ENCODE measurements around the gene RNLS. TPM values are rescaled to one million over a fixed set of nuclear protein-coding genes. Genes with fewer than 3 reads are reported as not detected.

Gene RNLS
- total RNA-seq, 4 donors from 2014 or later, result 7.8 to 37.2 (median 26.2) TPM

GRCh38 chr10:88512599-88512998 lies 70.5 kb downstream of the RNLS start:
- TF ChIP-seq POLR2A (IDR thresholded peaks at IDR 0.05) (no peak), EP300 (IDR thresholded peaks at IDR 0.05) (no peak), CTCF (IDR thresholded peaks at IDR 0.05) (no peak)
- Histone ChIP-seq H3K27me3 (no peaks in the 10 kb centered on the region), H3K36me3 (no peaks in the 10 kb centered on the region)

GRCh38 chr10:88508796-88509195 lies 74.3 kb downstream of the RNLS start:
- H3K4me1 ChIP-seq, result peaks cover 0 to 6% (median 0%) of the 10 kb centered on the region in 4 donors
- no peak for TF ChIP-seq EP300 (IDR thresholded peaks at IDR 0.05)
- no peak for TF ChIP-seq CTCF (IDR thresholded peaks at IDR 0.05)
- TF ChIP-seq POLR2A (IDR thresholded peaks at IDR 0.05), result no peak
- no peak overlapping the region for H3K27ac ChIP-seq
- H3K27me3 ChIP-seq, result no peaks in the 10 kb centered on the region
- 23 to 46% methylated on average over 3 of the region's 3 CpGs for WGBS, 2 donors
- H3K36me3 ChIP-seq, result no peaks in the 10 kb centered on the region
- no peak overlapping the region for H3K4me3 ChIP-seq
- no peak for DNase-seq (ENCODE audit: low spot score in 2 of 2)
- no peaks in the 10 kb centered on the region for H3K9me3 ChIP-seq

More at GRCh38 chr10:88512599-88512998, 70.5 kb downstream of the RNLS start:
- no peak for DNase-seq (ENCODE audit: low spot score in 2 of 2)
- Histone ChIP-seq H3K4me1 (peaks cover 0 to 5% (median 0%) of the 10 kb centered on the region in 4 donors), H3K9me3 (no peaks in the 10 kb centered on the region), H3K4me3 (no peak overlapping the region), H3K27ac (no peak overlapping the region)
- 77 to 82% methylated on average over 2 of the region's 2 CpGs for WGBS, 2 donors

- Histone ChIP-seq H3K4me1 (peaks cover 0 to 6% (median 0%) of the 10 kb centered on the region in 4 donors), H3K27me3 (no peaks in the 10 kb centered on the region), H3K9me3 (no peaks in the 10 kb centered on the region), H3K4me3 (no peak overlapping the region), H3K27ac (no peak overlapping the region), H3K36me3 (no peaks in the 10 kb centered on the region)
- no peak for DNase-seq (ENCODE audit: low spot score in 2 of 2)
- TF ChIP-seq EP300 (IDR thresholded peaks at IDR 0.05) (no peak), CTCF (IDR thresholded peaks at IDR 0.05) (no peak), POLR2A (IDR thresholded peaks at IDR 0.05) (no peak)
- WGBS, 2 donors, result 65% methylated on average over 3 of the region's 3 CpGs
Measured at GRCh38 chr10:88507826-88508453, 75.2 kb downstream of the RNLS start.

GRCh38 chr10:88507404-88507803 lies 75.7 kb downstream of the RNLS start:
- TF ChIP-seq EP300 (IDR thresholded peaks at IDR 0.05) (no peak), CTCF (IDR thresholded peaks at IDR 0.05) (no peak), POLR2A (IDR thresholded peaks at IDR 0.05) (no peak)
- DNase-seq (ENCODE audit: low spot score in 2 of 2), result no peak
- no peaks in the 10 kb centered on the region for H3K9me3 ChIP-seq
- H3K4me1 ChIP-seq, result peaks cover 0 to 6% (median 0%) of the 10 kb centered on the region in 4 donors
- no peak overlapping the region for H3K4me3 ChIP-seq
- 55 to 58% methylated on average over 1 of the region's 1 CpG for WGBS, 2 donors
- no peaks in the 10 kb centered on the region for H3K27me3 ChIP-seq
- H3K27ac ChIP-seq, result no peak overlapping the region
- H3K36me3 ChIP-seq, result no peaks in the 10 kb centered on the region

GRCh38 chr10:88505680-88506215 lies 77.4 kb downstream of the RNLS start:
- Histone ChIP-seq H3K27me3 (no peaks in the 10 kb centered on the region), H3K9me3 (no peaks in the 10 kb centered on the region), H3K4me1 (peaks cover 0 to 6% (median 0%) of the 10 kb centered on the region in 4 donors), H3K27ac (no peak overlapping the region), H3K36me3 (no peaks in the 10 kb centered on the region), H3K4me3 (no peak overlapping the region)
- WGBS, 2 donors, result 80 to 84% methylated on average over 1 of the region's 1 CpG
- no peak for DNase-seq (ENCODE audit: low spot score in 2 of 2)
- TF ChIP-seq CTCF (IDR thresholded peaks at IDR 0.05), result no peak
- no peak for TF ChIP-seq EP300 (IDR thresholded peaks at IDR 0.05)
- TF ChIP-seq POLR2A (IDR thresholded peaks at IDR 0.05), result no peak

Data from tibial nerve (tissue), 4 donors.